OCI-LY3 (cell line): ENCODE results near the gene TCF12.

ENCODE experiments used
- H2AFZ ChIP-seq: fragments of 200-600, 300-600 bp; shearing (Covaris generic); 2 replicates; pipeline ENCODE4 v1.6.0; 2014; ENCODE audit warnings: antibody characterized with exemption, low read depth, low read length
- H3K27ac ChIP-seq: fragments of 200-600, 300-600 bp; sonication (generic); 2 replicates; pipeline ENCODE4 v1.5.1; 2014; ENCODE audit warnings: mild to moderate bottlenecking, low read length, moderate library complexity, mixed read lengths
- H3K27me3 ChIP-seq: fragments of 200-600, 300-600 bp; sonication (generic); 2 replicates; pipeline ENCODE4 v1.6.1; 2014; ENCODE audit warnings: low read depth, low read length, mixed read lengths
- H3K36me3 ChIP-seq: fragments of 200-600, 300-600 bp; sonication (generic); replicated peaks from 2 replicates; pipeline ENCODE3; 2014; ENCODE audit warnings: low read depth, low read length, mixed read lengths
- H3K4me1 ChIP-seq: fragments of 300-600, 200-600 bp; sonication (generic); 2 replicates; pipeline ENCODE4 v1.6.1; 2014; ENCODE audit warnings: low read length, mixed read lengths
- H3K4me2 ChIP-seq: fragments of 200-600, 300-600 bp; sonication (generic); 2 replicates; pipeline ENCODE4 v1.6.1; 2014; ENCODE audit warnings: low read length, mixed read lengths
- H3K4me3 ChIP-seq: fragments of 300-600, 200-600 bp; sonication (generic); 2 replicates; pipeline ENCODE4 v1.5.1; 2014; ENCODE audit warnings: antibody characterized with exemption, mild to moderate bottlenecking, low read length, moderate library complexity
- H3K79me2 ChIP-seq: fragments of 300-600, 200-600 bp; shearing (Covaris generic); 2 replicates; pipeline ENCODE4 v1.6.1; 2014; ENCODE audit warnings: mild to moderate bottlenecking, low read length, mixed read lengths
- H3K9ac ChIP-seq: fragments of 300-600, 200-600 bp; shearing (Covaris generic); 2 replicates; pipeline ENCODE4 v1.6.0; 2014; ENCODE audit warnings: mild to moderate bottlenecking, low read length, moderate library complexity
- H3K9me3 ChIP-seq: fragments of 200-600, 300-600 bp; shearing (Covaris generic); 2 replicates; pipeline ENCODE4 v1.6.1; 2014; ENCODE audit warnings: low read length, mixed read lengths; ENCODE audit not compliant: insufficient read depth
- H4K20me1 ChIP-seq: fragments of 200-600, 300-600 bp; sonication (generic); 2 replicates; pipeline ENCODE4 v1.6.1; 2016; ENCODE audit warnings: low read length, mixed read lengths; ENCODE audit not compliant: insufficient read depth
- CTCF ChIP-seq: fragments of 200-600, 300-600 bp; sonication (generic); IDR thresholded peaks from 2 replicates; pipeline ENCODE4 v1.5.1; 2014; ENCODE audit warnings: antibody characterized with exemption, low read length, low read depth
- EZH2phosphoT487 ChIP-seq: fragments of 200-600 bp; shearing (Covaris generic); IDR thresholded peaks from 2 replicates; pipeline ENCODE4 v1.6.1; 2018; ENCODE audit warnings: antibody characterized with exemption, mixed run types, low read depth

TCF12 gene

GRCh38 chr15:56957812-56958406, 39.5 kb downstream of the TCF12 start:
- no peaks in the 10 kb centered on the region for H3K36me3 ChIP-seq
- TF ChIP-seq CTCF (no peak), EZH2phosphoT487 (no peak)
- H3K79me2 ChIP-seq = peaks cover 49% of the 10 kb centered on the region
- no peak overlapping the region for H3K4me3 ChIP-seq
- H3K9ac ChIP-seq = no peak overlapping the region
- H3K4me2 ChIP-seq = no peak overlapping the region
- no peaks in the 10 kb centered on the region for H3K27me3 ChIP-seq
- H3K4me1 ChIP-seq = peaks cover 9% of the 10 kb centered on the region
- no peak overlapping the region for H2AFZ ChIP-seq
- no peak overlapping the region for H3K27ac ChIP-seq
- H4K20me1 ChIP-seq = peaks cover 23% of the 10 kb centered on the region
- H3K9me3 ChIP-seq = peaks cover 3% of the 10 kb centered on the region; the same call in 1 of the 2 replicates

GRCh38 chr15:56959318-56959648, 40.8 kb downstream of the TCF12 start:
- no peaks in the 10 kb centered on the region for H3K36me3 ChIP-seq
- H3K27ac ChIP-seq = no peak overlapping the region
- no peak overlapping the region for H3K9ac ChIP-seq
- H3K27me3 ChIP-seq = no peaks in the 10 kb centered on the region
- H3K4me1 ChIP-seq = peaks cover 9% of the 10 kb centered on the region
- H3K9me3 ChIP-seq = peaks cover 3% of the 10 kb centered on the region; the same call in 1 of the 2 replicates
- no peak overlapping the region for H3K4me3 ChIP-seq
- peaks cover 60% of the 10 kb centered on the region for H3K79me2 ChIP-seq
- peaks cover 14% of the 10 kb centered on the region for H4K20me1 ChIP-seq
- H2AFZ ChIP-seq = no peak overlapping the region
- H3K4me2 ChIP-seq = no peak overlapping the region
- TF ChIP-seq EZH2phosphoT487 (no peak), CTCF (no peak)

- Histone ChIP-seq H3K4me1 (peaks cover 9% of the 10 kb centered on the region), H3K79me2 (peaks cover 67% of the 10 kb centered on the region), H3K9ac (no peak overlapping the region), H3K36me3 (no peaks in the 10 kb centered on the region), H3K27me3 (no peaks in the 10 kb centered on the region), H3K9me3 (peaks cover 3% of the 10 kb centered on the region; the same call in 1 of the 2 replicates), H3K4me2 (peak overlapping the region; percentile 12; the same call in 1 of the 2 replicates), H4K20me1 (peaks cover 21% of the 10 kb centered on the region), H3K27ac (no peak overlapping the region), H3K4me3 (no peak overlapping the region), H2AFZ (no peak overlapping the region)
- TF ChIP-seq EZH2phosphoT487 = no peak
- no peak for TF ChIP-seq CTCF
These were observed 41.7 kb downstream of the TCF12 start for GRCh38 chr15:56960116-56960515.

GRCh38 chr15:56963126-56963525, 44.7 kb downstream of the TCF12 start:
- Histone ChIP-seq H4K20me1 (peaks cover 24% of the 10 kb centered on the region), H3K27ac (no peak overlapping the region), H3K36me3 (no peaks in the 10 kb centered on the region), H3K9ac (no peak overlapping the region), H3K9me3 (no peaks in the 10 kb centered on the region), H3K4me1 (peaks cover 14% of the 10 kb centered on the region), H3K27me3 (no peaks in the 10 kb centered on the region), H3K4me3 (no peak overlapping the region), H3K79me2 (peaks cover 79% of the 10 kb centered on the region), H2AFZ (no peak overlapping the region), H3K4me2 (no peak overlapping the region)
- TF ChIP-seq CTCF (no peak), EZH2phosphoT487 (no peak)
